GM19099 (cell line): ENCODE measurements around the gene CPNE5.

Source experiments
- POLR2A ChIP-seq: IDR thresholded peaks from 3 replicates; pipeline ENCODE4 v1.6.1; 2011; ENCODE audit warnings: low read depth; ENCODE audit not compliant: insufficient read length; ENCODE audit errors: extremely low read depth

CPNE5 gene

DNA sequence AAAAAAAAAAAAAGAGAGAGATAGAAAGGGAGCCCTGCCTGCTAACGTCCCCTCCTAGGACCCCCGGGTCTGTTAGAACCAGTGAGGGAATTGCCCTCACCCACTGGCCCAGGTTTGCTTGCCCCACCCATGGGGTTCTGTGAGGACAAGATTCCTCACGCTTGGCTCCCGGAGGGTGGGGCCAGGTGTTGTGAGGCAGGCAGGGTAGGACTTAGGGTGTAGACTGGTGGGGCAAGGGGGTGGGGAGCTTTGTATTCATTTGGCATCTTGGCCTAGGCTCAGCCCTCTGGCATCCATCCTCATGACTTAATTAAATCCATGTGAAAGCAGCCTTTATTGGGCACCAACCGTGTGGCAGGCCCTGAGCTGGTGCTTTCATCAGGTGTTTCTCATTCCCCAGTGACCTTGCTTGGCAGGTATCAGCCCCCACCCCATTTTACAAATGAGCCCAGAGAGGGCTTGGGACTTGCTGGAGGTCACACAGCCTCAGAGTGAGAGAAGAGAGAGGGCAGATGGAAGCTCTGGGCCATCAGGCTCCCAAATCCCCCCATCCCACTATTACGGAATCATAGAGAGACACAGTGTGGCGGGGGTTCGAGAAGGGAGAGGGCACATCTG lies 122.7 kb downstream of the CPNE5 start:
- no peak for TF ChIP-seq POLR2A

DNA sequence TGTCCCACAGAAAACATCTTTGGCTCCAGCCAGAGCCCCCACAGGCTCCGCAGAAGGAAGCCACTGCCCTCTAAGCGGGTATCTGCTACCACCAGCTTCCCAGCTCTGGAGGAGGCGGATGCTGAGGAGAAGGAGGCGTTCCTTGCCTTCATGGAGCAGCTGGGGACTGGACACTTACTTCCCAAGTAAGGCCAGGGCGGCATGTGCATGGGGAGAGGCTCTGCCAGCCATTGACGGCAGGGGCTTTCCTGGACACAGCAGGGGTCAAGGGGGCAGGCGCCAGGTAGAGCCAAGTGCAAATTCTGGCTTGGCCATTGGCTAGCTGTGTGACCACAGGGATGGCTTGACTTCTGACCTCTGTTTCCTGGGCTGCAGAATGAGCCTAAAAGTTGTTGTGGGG lies 123.8 kb downstream of the CPNE5 start:
- TF ChIP-seq POLR2A, result no peak

DNA sequence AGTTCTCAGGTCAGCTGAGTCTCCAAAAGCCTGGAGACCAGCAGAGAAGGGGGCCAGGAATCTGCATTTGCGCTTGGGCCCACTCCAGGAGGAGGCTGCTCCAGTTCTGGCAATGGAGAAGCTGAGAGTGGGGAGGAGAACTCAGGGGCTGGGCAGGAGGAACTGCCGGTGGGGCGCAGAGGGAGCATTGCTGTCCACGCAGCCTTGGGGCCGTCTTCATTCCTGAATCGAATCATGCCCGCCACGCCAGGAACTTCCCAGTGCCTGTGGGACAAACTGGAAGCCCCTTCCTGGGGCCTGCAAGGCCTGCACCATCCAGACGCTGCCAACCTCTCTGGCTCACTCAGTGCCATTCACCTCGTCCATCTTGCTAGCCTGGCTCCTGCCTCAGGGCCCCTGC lies 124.7 kb downstream of the CPNE5 start:
- TF ChIP-seq POLR2A, result no peak

DNA sequence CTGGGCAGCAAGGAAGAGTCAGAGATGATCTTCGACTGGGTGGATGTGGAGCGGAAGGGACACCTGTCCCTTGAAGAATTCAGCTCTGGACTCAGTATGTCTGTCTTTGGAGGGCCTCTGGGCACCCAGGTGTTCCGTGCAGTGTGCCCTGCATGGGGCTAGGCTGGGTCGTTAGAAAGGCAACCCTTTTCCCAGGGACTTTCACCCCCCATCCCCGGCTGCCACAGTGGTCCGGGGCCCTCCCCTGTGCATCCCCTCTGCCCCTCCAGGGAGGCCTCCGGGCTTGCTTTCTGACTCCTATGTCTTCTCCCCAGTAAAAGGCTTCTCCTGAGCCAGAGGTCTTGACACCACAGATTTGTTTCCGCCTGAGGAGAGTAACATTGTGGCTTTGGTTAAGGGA lies 125.4 kb downstream of the CPNE5 start:
- no peak for TF ChIP-seq POLR2A

DNA sequence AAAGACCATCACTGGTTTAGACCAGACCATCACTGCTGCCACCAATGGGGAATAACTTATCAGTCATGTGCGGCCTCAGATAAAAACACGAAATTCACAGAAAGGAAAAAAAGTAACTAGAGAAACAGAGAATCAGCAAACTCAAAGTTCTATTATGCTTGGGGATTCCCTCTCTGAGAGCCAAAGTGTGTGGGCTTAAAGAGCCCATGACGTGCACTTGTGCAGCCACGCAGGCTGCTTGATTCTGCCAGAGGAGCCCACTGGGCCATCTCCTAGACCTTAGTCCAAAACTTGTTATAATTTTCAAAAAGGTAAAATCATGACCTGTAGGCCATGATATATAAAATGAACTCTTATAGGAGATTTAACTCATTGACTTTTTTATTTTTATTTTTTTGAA lies 126.4 kb downstream of the CPNE5 start:
- TF ChIP-seq POLR2A, result no peak

DNA sequence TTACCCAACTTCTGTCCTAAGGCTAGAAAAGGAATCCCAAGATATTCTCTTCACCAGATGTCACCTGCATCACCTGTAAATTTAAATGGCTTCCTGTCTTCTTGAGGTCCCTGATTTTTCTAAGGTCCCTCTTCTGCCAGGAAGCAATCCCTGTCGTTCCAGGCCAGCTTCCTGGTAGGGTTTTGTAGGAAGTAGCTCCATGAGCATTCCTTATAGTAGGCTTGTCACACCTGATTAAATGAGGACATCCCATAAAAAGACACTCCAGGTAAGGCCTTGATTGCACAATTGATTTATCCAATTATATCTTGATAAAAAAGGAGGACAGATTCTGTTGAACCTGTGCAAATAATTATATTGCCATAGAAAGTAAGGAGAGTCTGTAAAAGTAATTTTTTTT lies 132.9 kb downstream of the CPNE5 start:
- no peak for TF ChIP-seq POLR2A

DNA sequence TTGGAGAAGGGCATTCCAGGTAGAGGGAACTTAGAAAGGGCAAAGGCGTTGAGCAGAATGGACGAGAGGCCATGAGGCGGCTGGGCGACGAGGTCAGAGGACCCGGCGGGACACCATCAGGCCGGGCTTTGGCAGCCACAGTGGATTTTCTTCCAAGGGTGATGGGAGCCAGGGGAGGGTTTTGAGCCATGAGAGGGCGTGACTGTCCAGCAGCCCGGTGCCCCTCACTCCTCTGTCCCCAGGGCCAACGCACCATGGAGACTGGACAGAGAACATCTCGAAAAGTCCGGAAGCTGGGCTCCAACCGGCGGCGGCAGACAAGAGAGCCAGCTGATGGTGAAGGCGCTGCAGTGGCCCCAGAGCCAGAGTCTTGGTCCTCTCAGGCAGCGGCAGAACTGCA lies 135.3 kb downstream of the CPNE5 start:
- no peak for TF ChIP-seq POLR2A

DNA sequence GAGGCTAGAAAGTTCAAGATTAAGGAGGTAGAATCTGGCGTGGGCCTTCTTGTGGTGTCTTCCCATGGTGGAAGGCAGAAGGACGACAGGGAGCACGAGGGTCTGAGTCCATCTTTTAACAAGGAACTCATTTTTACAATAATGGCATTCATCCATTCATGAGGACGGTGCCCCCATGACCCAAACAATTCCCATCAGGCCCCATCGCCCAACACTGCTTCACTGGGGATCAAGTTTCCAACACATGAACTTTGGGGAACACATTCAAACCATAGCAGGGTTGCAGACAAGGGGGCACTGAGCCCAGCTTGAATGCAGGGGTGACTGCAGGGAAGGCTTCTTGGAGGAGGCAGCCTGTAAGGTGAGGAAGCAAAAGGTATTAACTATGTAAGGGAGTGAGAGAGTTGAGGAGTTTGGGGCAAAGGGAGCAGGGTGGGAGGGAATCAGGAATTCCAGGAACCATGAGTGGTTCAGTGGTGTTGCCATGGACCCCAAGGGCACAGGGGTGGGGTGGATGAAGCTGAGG lies 136.1 kb downstream of the CPNE5 start:
- no peak for TF ChIP-seq POLR2A

DNA sequence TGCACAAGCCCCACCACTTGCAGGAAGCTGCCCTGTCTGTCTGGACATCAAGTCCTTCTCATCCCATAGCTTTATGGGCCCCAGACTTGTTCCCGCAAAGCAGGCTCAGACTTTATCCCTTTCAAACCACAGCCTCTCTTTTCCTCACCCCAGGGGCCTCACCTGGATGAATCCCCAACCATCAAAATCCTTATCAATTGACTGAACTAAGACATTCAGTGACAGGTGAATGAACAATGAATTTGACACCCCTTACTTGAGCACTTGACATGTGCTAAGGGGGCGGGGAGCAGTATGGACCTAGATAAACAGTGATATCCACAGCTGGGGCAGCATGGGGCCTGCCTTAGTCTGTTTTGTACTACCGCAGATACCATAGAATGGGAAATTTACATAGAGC lies 136.6 kb downstream of the CPNE5 start:
- TF ChIP-seq POLR2A, result no peak

DNA sequence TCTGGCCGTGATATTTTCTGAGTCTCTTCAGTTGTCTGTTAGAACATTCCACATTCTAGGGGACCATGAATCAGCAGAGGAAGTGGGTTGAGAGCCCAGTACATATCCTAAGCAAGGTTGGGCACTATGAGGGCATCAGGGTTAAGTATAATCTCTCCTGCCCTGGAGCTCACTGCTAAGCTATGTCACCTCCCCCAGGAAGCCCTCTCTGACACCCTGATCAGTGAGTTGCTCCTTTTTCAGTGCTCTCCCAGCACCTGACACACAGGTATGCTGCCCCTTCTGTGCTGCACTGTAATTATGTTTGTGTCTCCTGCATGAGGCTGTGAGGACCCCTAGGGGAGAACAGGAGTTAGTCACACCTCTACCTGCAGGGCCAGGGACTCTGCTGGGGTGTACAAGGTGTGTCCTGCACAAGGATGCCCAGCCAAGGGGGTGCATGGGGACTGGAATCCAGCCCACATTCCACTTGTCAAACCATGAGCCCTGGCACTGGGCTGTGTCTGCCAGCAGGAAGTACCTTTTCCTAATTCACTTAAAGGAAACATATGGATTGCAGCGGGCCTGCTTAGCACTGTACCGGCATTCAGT lies 137.7 kb downstream of the CPNE5 start:
- no peak for TF ChIP-seq POLR2A

DNA sequence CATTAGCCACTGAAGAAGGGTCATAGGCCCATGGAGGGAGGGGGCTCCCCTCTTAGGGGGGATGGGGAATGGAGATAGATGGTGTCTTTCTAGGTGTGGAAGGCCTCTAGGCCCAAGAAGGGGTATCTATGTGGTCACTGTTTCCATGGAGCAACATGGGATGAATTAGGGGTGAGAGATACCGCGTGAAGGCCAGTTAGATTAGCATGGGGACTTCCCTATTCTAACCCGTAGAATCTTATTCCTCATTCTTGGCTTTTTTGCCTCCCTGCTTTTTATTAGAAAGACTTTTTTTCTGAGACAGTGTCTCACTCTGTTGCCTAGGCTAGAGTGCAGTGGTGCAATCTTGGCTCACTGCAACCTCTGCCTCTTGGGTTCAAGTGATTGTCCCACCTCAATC lies 138.4 kb downstream of the CPNE5 start:
- TF ChIP-seq POLR2A, result no peak

DNA sequence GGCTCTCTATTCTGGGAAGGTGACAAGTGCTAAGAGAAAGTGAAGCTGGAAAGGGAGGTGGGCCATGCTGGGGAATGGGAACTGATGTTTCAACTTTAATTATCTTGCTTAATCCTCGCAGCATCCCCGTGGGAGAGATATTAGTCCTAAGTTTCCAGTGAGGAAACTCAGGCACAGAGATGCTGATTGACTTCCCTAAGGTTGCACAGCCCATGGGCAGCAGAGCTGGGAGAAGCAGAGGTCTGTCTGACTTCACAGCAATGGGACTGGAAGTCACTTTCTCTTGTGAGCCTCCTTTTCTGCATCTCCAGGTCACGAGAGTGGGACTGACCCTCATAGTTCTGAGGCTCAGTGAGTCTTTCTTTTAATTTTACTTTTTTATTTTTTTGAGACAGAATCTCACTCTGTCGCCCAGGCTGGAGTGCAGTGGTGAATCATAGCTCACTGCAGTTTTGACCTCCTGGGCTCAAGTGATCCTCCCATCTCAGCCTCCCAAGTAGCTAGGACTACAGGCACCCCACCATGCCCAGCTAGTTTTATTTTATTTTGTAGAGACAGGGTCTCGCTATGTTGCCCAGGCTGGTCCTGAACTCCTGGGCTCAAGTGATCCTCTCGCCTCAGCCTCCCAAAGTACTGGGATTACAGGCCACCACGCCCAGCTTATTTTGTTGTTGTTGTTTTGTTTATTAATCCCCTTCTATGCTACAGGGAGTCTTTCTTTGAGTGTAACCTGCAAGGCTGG lies 139.0 kb downstream of the CPNE5 start:
- TF ChIP-seq POLR2A, result no peak

DNA sequence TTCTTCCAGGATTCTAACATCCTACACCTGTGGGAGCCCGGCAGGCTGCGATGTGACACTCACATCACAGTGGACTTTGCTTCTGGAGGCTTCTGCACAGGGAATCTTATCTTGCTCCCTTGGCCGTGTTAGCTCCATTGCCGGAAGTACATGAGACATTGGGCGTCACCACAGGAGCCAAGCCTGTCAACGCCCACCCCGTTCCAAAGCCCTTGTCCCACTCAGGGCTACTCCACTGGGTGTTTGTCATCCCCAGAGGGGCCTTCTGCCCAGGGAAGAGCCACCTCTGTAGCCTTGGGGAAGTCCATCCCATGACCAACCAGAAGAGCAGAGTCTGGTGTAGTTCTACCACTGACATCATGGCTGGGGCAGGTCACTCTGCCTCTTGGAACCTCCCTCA lies 139.9 kb downstream of the CPNE5 start:
- TF ChIP-seq POLR2A, result no peak

DNA sequence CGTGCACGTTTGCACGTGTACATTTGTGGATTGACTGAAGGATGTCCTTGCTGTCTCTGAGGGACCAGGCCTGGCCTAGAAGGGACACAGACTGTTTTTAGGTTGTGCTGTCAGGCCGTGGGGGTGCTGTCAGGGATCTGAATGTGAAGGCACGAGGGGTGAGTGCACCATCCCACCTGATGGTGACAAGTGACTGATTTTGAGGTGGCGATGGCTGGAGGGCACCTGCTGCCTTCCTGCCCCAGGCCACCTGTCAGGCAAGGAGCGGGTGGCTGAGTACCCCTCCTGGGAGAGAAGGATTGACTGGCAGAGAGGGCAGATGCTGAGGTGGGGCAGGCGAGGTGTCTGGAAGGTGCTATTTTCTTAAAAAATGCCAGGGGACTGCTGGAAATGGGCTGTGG lies 140.4 kb downstream of the CPNE5 start:
- no peak for TF ChIP-seq POLR2A

DNA sequence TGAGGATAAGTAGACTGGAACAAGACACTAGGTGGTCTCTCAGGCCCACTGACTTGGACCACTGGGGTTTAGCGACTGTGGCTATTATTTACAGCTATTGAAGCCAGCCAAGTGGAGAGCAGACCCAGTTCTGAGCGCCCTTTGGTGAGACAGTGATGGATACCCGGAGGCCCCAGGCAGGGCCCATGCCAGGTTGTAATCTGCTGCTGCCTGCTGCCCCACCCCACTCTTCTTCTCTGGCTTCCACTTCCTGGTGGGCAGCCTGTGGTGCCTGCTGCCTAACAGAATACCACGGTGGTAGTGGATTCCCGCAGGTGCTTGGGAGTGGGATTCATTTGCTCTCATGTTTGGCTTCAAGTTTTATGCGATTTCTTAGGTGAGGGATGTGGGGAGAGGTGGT lies 141.0 kb downstream of the CPNE5 start:
- TF ChIP-seq POLR2A, result no peak

DNA sequence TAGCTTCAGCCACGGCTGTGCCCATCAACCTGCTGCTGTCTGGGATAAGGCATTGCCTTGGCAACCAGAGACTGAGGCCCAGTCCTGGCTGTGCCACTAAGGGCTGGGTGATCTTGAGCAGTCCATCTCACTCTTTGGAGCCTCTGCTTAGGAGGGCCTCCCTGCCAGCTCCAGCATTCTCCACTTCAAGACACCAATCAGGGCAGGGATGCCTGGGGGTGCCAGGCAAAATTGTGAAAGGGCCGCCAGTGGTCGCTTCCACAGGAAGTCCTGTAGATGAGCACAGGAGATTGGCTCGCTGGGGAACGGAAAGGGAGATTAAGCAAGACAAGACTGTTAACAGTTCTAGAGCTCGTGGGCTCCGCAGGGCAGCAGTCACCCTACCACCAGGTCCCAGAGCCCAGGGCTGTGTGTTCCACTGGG lies 141.8 kb downstream of the CPNE5 start, which contains the start of gene RAB44:
RAB44 (plus strand) TSS at position 346 of the 423 bp plus-strand sequence. CDS start 6,410 bp downstream, outside the sequence.
- TF ChIP-seq POLR2A, result no peak
